GOT3 (cell line): Measurements from ENCODE around the gene AMBRA1.
"Not testable (repeated sequence)": the region's sequence is repeated elsewhere in the genome, so short reads cannot be mapped to it uniquely, and the experiment has no call there.

Experiments used
- DNase-seq: peaks from one replicate; lab custom pipeline; 2025; ENCODE audit warnings: mixed read lengths; lab: John Stamatoyannopoulos, UW

The AMBRA1 gene

GRCh38 chr11:46612326-46612725 lies 18.5 kb upstream of the AMBRA1 start:
- DNase-seq: no peak

GRCh38 chr11:46611526-46612304 lies 17.9 kb upstream of the AMBRA1 start:
- DNase-seq: no peak

- DNase-seq: no peak
Observed at GRCh38 chr11:46609386-46609785, 15.6 kb upstream of the AMBRA1 start.

GRCh38 chr11:46607516-46607915 lies 13.7 kb upstream of the AMBRA1 start:
- no peak for DNase-seq

GRCh38 chr11:46604796-46605195 lies 11.0 kb upstream of the AMBRA1 start:
- DNase-seq: no peak

GRCh38 chr11:46603704-46604308 lies 10.0 kb upstream of the AMBRA1 start:
- DNase-seq: no peak

- DNase-seq: no peak
Observed at GRCh38 chr11:46601129-46601528, 7.3 kb upstream of the AMBRA1 start.

- no peak for DNase-seq
Observed at GRCh38 chr11:46600194-46600960, 6.6 kb upstream of the AMBRA1 start.

GRCh38 chr11:46599340-46600193 lies 5.7 kb upstream of the AMBRA1 start:
- DNase-seq: no peak

- DNase-seq: no peak
Observed at GRCh38 chr11:46597609-46598219, 3.9 kb upstream of the AMBRA1 start.

- no peak for DNase-seq
Observed at GRCh38 chr11:46597155-46597554, 3.3 kb upstream of the AMBRA1 start.

GRCh38 chr11:46594785-46595184 lies 962 bp upstream of the AMBRA1 start:
- no peak for DNase-seq

GRCh38 chr11:46594374-46594700 lies 514 bp upstream of the AMBRA1 start:
- DNase-seq: no peak

- no peak for DNase-seq
Observed at GRCh38 chr11:46590740-46591605, 2.9 kb downstream of the AMBRA1 start.

GRCh38 chr11:46588915-46589314 lies 4.9 kb downstream of the AMBRA1 start:
- DNase-seq: no peak

- no peak for DNase-seq
Observed at GRCh38 chr11:46588131-46588530, 5.7 kb downstream of the AMBRA1 start.

GRCh38 chr11:46583513-46583912 lies 10.3 kb downstream of the AMBRA1 start:
- not testable (repeated sequence) for DNase-seq

- no peak for DNase-seq
Observed at GRCh38 chr11:46582588-46582987, 11.2 kb downstream of the AMBRA1 start.

- no peak for DNase-seq
Observed at GRCh38 chr11:46577058-46577457, 16.8 kb downstream of the AMBRA1 start.

- DNase-seq: no peak
Observed at GRCh38 chr11:46574656-46575055, 19.2 kb downstream of the AMBRA1 start.
